K562 treated with DMSO at 1 percent for 24 hours (cell line): ENCODE measurements around the gene S100A7A. TPM values are rescaled to one million over a fixed set of nuclear protein-coding genes. Genes with fewer than 3 reads are reported as not detected.

Experiments
- total RNA-seq: library from RNA; unstranded; fragments of 300-600 nt; gene quantifications from 2 replicates; pipeline ENCODE4 v1.2.3, GENCODE V29; 2022; ENCODE audit warnings: low read depth; ENCODE audit not compliant: insufficient read depth

Gene S100A7A
- total RNA-seq: 0.09 TPM in 1 of 2 replicates, not detected in the other

GRCh38 chr1:153415850-153416570 is at the start of gene S100A7A:
TSS of gene S100A7A (plus strand) at chr1:153416520. CDS start at chr1:153418083, 1,563 bp downstream.

GRCh38 chr1:153375511-153375910 is 40.8 kb upstream of the S100A7A start, which contains the start of gene S100A12:
TSS of gene S100A12 (minus strand) at chr1:153375621. CDS start at chr1:153374592, 1,029 bp downstream.

GRCh38 chr1:153390938-153391710 is 25.2 kb upstream of the S100A7A start, which contains the start of gene S100A8:
TSS of gene S100A8 (minus strand) at chr1:153391073. CDS start at chr1:153390535, 538 bp downstream.

GRCh38 chr1:153460551-153460950 is 44.2 kb downstream of the S100A7A start, which contains the start of gene S100A7:
TSS of gene S100A7 (minus strand) at chr1:153460651. CDS start at chr1:153459013, 1,638 bp downstream.

Other genes with a start within 250 kb of the S100A7A start
- gene LELP1, start 213.1 kb upstream of the S100A7A start, total RNA-seq: not detected in 2 replicates
- gene PRR9, start 198.9 kb upstream of the S100A7A start, total RNA-seq: 0.74 and 1.4 TPM in 2 replicates
- not detected in 2 replicates for gene LORICRIN, start 156.8 kb upstream of the S100A7A start, total RNA-seq
- gene PGLYRP3, start 103.6 kb upstream of the S100A7A start, total RNA-seq: 0.53 and 1.1 TPM in 2 replicates
- gene PGLYRP4, start 67.7 kb upstream of the S100A7A start, total RNA-seq: 10.7 and 11.8 TPM in 2 replicates
- not detected in 2 replicates for gene S100A9, start 58.7 kb upstream of the S100A7A start, total RNA-seq
- not detected in 2 replicates for gene S100A12, start 40.9 kb upstream of the S100A7A start, total RNA-seq
- gene S100A8, start 25.4 kb upstream of the S100A7A start, total RNA-seq: not detected in 2 replicates
- not detected in 2 replicates for gene S100A7, start 44.1 kb downstream of the S100A7A start, total RNA-seq
- gene S100A6, start 119.5 kb downstream of the S100A7A start, total RNA-seq: 14.1 and 19.7 TPM in 2 replicates
- not detected in 2 replicates for gene S100A5, start 124.4 kb downstream of the S100A7A start, total RNA-seq
- gene S100A4, start 129.3 kb downstream of the S100A7A start, total RNA-seq: 5.4 and 6.5 TPM in 2 replicates
- gene S100A3, start 132.7 kb downstream of the S100A7A start, total RNA-seq: 0.44 TPM in 1 of 2 replicates, not detected in the other
- gene S100A2, start 149.3 kb downstream of the S100A7A start, total RNA-seq: not detected in 2 replicates
- 5.0 and 5.5 TPM in 2 replicates for gene S100A16, start 196.6 kb downstream of the S100A7A start, total RNA-seq
- gene S100A14, start 199.8 kb downstream of the S100A7A start, total RNA-seq: 1.3 TPM in 1 of 2 replicates, not detected in the other
- gene S100A13, start 211.0 kb downstream of the S100A7A start, total RNA-seq: 195 and 202 TPM in 2 replicates
- 31.8 and 34.2 TPM in 2 replicates for gene S100A1, start 211.9 kb downstream of the S100A7A start, total RNA-seq
- gene CHTOP, start 217.5 kb downstream of the S100A7A start, total RNA-seq: 56.0 and 57.4 TPM in 2 replicates
- gene SNAPIN, start 242.2 kb downstream of the S100A7A start, total RNA-seq: 49.3 and 51.6 TPM in 2 replicates